G401 (cell line): ENCODE measurements around the gene HNF1B. TPM values are rescaled to one million over a fixed set of nuclear protein-coding genes. Genes with fewer than 3 reads are reported as not detected.

Source experiments
- DNase-seq: peaks from one replicate; pipeline ENCODE4 v3.0.0-alpha.2; 2015; ENCODE audit warnings: low spot score
- in situ Hi-C: cut with HindIII; loops from 2 replicates; pipeline ENCODE4 v1.10.0; 2016; ENCODE audit warnings: low sequenced_read_pairs, mixed read lengths
- total RNA-seq: library from RNA; depleted of rRNA; stranded (reverse); fragments of >200 nt; shearing (Covaris generic); gene quantifications from 2 replicates; pipeline ENCODE4 v1.2.3, GENCODE V29; 2014; rRNA removed

Gene HNF1B
- total RNA-seq, 1 experiment from 2014 or later, result not detected

DNA sequence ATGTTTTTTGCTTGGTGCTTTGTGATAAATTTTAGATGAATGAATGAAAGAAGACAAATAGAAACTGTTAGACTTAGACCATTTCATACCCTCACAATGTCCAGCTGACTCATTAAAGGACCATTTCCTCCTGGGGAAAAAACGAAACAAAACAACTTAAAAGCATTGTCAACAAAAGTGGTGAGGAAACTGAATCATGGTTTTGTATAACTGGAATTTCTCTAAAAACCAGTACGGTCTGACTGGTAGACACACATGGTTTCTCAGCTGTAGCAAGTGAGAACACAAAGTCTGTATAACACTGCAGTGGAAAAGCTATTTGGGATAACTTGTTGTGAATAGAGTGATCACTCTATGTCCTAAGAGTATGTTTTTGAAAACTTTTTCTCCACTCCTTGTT, 96.3 kb downstream of the HNF1B start:
- in situ Hi-C loops, result no loop called here
- DNase-seq, result no peak

- DNase-seq, result no peak
- in situ Hi-C loops, result no loop called here
Observed at GRCh38 chr17:37647856-37648255, 97.0 kb downstream of the HNF1B start.

- in situ Hi-C loops, result no loop called here
- DNase-seq, result peak; percentile 41
Observed at GRCh38 chr17:37643869-37644268, 101.0 kb downstream of the HNF1B start.

GRCh38 chr17:37643118-37643766, 101.6 kb downstream of the HNF1B start, which contains the start of gene DDX52:
Gene DDX52 (minus strand): TSS chr17:37643446. CDS start chr17:37643420, 26 bp downstream.
- DNase-seq, result peak; percentile 92
- in situ Hi-C loops, result no loop called here

GRCh38 chr17:37642681-37643080, 102.2 kb downstream of the HNF1B start:
- in situ Hi-C loops, result no loop called here
- peak; percentile 25 for DNase-seq

- DNase-seq, result no peak
- in situ Hi-C loops, result no loop called here
Observed at GRCh38 chr17:37640015-37640414, 104.8 kb downstream of the HNF1B start.

GRCh38 chr17:37637956-37638355, 106.9 kb downstream of the HNF1B start:
- in situ Hi-C loops, result no loop called here

More at GRCh38 chr17:37637956-37638355, 106.9 kb downstream of the HNF1B start:
- no peak for DNase-seq

Other genes starting within 250 kb of the HNF1B start
- 11.4 and 29.8 TPM in 2 replicates for gene SYNRG, start 135.6 kb downstream of the HNF1B start, total RNA-seq
- gene DDX52, start 101.6 kb downstream of the HNF1B start, total RNA-seq, result 23.0 and 43.7 TPM in 2 replicates
- 0.43 and 1.1 TPM in 2 replicates for gene TBC1D3K, start 179.4 kb upstream of the HNF1B start, total RNA-seq
- gene TBC1D3L, start 244.0 kb upstream of the HNF1B start, total RNA-seq, result 0.55 and 1.6 TPM in 2 replicates